ENCODE results near the gene LMCD1. TPM values are rescaled to one million over a fixed set of nuclear protein-coding genes. Genes with fewer than 3 reads are reported as not detected.
A peak's percentile ranks its signal among the peaks of the same experiment; 100 is the strongest.

LMCD1 gene
- total and polyA plus RNA-seq, 2 donors (not counting 1 experiment from before 2014, with no cell fraction given), result 60.1 to 137 TPM

DNA sequence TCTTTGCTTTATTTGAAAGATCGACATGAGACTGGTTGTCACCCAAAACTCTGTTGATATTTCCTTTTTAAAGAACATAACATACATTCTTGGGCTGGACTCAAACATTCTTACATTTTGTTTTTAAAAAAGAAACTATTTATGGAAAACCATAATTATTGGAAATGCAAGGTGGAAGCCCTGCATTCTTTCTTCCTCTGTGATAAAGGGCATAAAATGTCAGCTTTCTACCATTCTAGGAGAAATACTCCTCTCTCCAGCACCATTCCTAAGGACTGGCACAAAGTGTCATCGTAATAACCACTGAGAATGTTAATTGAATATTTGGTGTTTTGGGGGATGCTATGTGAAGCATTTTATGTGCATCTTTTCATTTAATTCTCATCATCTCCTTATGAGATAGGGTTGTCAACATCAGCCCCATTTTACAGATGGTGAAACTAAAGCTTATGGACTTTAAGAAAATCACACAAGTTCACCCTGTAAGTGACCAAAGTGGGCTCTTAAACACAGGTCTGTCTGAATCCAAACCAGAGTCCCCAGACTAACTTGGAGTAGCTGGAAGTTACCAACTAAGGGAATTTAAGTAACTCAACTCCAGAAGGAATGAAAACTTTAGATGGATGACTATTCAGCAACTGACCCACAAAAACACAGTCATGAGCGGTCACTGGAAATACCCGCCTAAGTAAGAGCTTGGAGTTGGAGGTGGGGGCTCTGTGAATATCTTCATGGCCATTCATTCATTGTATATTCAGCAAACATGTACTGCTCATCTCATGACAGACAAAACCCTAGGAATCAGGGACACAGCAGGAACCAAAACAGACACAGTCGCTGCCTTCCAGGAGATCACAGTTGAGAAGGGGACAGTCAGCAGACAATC lies 45.9 kb upstream of the LMCD1 start:
- H3K4me2 ChIP-seq (ENCODE audit: extremely low read depth, insufficient read depth, low read length), result no peak overlapping the region

DNA sequence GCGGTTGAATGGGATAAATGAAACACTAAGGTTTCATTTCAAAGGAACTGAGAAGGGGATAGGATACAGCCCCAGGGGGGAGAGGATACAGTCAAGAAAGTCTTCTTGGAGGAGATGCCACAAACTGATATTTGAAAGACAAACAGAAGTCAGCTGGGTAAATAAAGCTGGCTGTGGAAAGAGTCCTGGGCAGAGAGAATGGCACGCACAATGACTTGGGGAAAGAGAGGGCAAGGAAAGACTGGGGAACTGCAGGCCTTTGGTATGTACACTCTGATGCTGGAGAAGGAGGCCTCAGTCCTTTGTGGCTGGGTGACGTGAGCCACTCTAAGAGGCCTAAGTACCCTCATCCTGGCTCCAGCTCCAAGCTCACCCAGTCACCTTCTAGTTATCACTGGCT lies 45.2 kb upstream of the LMCD1 start:
- Histone ChIP-seq H3K27me3 (ENCODE audit: control insufficient read depth, insufficient read depth, low read length) (no peaks in the 10 kb centered on the region), H3K27ac (ENCODE audit: insufficient read depth, low read length) (peak overlapping the region; percentile 89), H2AFZ (ENCODE audit: low read length) (no peak overlapping the region), H4K20me1 (ENCODE audit: control insufficient read depth, extremely low read depth, insufficient read depth, low read length) (no peaks in the 10 kb centered on the region), H3K9me3 (ENCODE audit: control insufficient read depth, insufficient read depth, low read depth, low read length) (no peaks in the 10 kb centered on the region), H3K79me2 (ENCODE audit: control insufficient read depth, insufficient read depth, low read length) (no peaks in the 10 kb centered on the region), H3K9ac (ENCODE audit: insufficient read depth, low read length) (no peak overlapping the region), H3K4me3 (replicated peaks in 1 of 4; ENCODE audit: control extremely low read depth in 1 of 4, insufficient read depth in 1 of 4, low read depth in 3 of 4, low read length in 4 of 4) (no peak overlapping the region), H3K4me1 (ENCODE audit: control insufficient read depth, extremely low read depth, insufficient read depth, low read length) (peaks cover 25% of the 10 kb centered on the region), H3K36me3 (ENCODE audit: control insufficient read depth, insufficient read depth, low read length) (no peaks in the 10 kb centered on the region), H3K4me2 (ENCODE audit: extremely low read depth, insufficient read depth, low read length) (no peak overlapping the region)
- TF ChIP-seq, protein P1, sequence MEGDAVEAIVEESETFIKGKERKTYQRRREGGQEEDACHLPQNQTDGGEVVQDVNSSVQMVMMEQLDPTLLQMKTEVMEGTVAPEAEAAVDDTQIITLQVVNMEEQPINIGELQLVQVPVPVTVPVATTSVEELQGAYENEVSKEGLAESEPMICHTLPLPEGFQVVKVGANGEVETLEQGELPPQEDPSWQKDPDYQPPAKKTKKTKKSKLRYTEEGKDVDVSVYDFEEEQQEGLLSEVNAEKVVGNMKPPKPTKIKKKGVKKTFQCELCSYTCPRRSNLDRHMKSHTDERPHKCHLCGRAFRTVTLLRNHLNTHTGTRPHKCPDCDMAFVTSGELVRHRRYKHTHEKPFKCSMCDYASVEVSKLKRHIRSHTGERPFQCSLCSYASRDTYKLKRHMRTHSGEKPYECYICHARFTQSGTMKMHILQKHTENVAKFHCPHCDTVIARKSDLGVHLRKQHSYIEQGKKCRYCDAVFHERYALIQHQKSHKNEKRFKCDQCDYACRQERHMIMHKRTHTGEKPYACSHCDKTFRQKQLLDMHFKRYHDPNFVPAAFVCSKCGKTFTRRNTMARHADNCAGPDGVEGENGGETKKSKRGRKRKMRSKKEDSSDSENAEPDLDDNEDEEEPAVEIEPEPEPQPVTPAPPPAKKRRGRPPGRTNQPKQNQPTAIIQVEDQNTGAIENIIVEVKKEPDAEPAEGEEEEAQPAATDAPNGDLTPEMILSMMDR (conservative IDR thresholded peaks at IDR 0.05 in 1 of 2, IDR thresholded peaks at IDR 0.05 in 1 of 2; ENCODE audit: low read depth in 1 of 2, low read length in 2 of 2), result no peak
- TF ChIP-seq EZH2 (IDR thresholded peaks at IDR 0.05; ENCODE audit: low read length, missing control alignments), result no peak
- DNase-seq (ENCODE audit: low read depth in 2 of 2), result no peak

More for the DNA sequence above, 45.9 kb upstream of the LMCD1 start:
- peak in 1 of 2 donors; percentile 62 for DNase-seq (ENCODE audit: low read depth in 2 of 2)
- Histone ChIP-seq H3K4me1 (ENCODE audit: control insufficient read depth, extremely low read depth, insufficient read depth, low read length) (peaks cover 30% of the 10 kb centered on the region), H3K9ac (ENCODE audit: insufficient read depth, low read length) (no peak overlapping the region), H3K36me3 (ENCODE audit: control insufficient read depth, insufficient read depth, low read length) (no peaks in the 10 kb centered on the region), H3K4me3 (replicated peaks in 1 of 4; ENCODE audit: control extremely low read depth in 1 of 4, insufficient read depth in 1 of 4, low read depth in 3 of 4, low read length in 4 of 4) (no peak overlapping the region), H2AFZ (ENCODE audit: low read length) (no peak overlapping the region), H3K9me3 (ENCODE audit: control insufficient read depth, insufficient read depth, low read depth, low read length) (no peaks in the 10 kb centered on the region), H3K27me3 (ENCODE audit: control insufficient read depth, insufficient read depth, low read length) (no peaks in the 10 kb centered on the region), H3K79me2 (ENCODE audit: control insufficient read depth, insufficient read depth, low read length) (no peaks in the 10 kb centered on the region), H3K27ac (ENCODE audit: insufficient read depth, low read length) (no peak overlapping the region), H4K20me1 (ENCODE audit: control insufficient read depth, extremely low read depth, insufficient read depth, low read length) (no peaks in the 10 kb centered on the region)
- no peak for TF ChIP-seq EZH2 (IDR thresholded peaks at IDR 0.05; ENCODE audit: low read length, missing control alignments)
- TF ChIP-seq, protein P1 (conservative IDR thresholded peaks at IDR 0.05 in 1 of 2, IDR thresholded peaks at IDR 0.05 in 1 of 2; ENCODE audit: low read depth in 1 of 2, low read length in 2 of 2), result no peak

DNA sequence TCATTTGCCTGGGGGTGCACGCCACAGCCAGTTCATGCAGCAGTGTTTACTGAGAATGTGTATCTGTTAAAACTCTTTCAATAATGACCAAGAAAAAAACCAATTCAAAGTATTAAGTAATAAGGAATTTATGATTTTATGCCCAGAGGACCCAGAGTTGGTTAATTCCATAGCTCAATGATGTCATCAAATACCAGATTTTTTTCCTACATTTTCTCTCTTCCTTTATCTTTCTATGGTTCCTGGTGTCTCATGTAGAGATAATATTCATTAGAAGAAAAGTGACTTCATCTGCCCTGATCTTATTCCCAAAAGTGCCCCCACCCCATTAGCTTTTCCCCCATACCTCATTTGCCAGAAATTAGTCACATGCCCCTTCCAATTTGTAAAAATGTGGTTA lies 44.6 kb upstream of the LMCD1 start:
- H3K9ac ChIP-seq (ENCODE audit: insufficient read depth, low read length), result no peak overlapping the region
- peak; percentile 24 to 68 for DNase-seq (ENCODE audit: low read depth in 2 of 2)
- H3K4me3 ChIP-seq (replicated peaks in 1 of 4; ENCODE audit: control extremely low read depth in 1 of 4, insufficient read depth in 1 of 4, low read depth in 3 of 4, low read length in 4 of 4), result no peak overlapping the region
- no peak overlapping the region for H2AFZ ChIP-seq (ENCODE audit: low read length)
- no peaks in the 10 kb centered on the region for H3K9me3 ChIP-seq (ENCODE audit: control insufficient read depth, insufficient read depth, low read depth, low read length)
- no peaks in the 10 kb centered on the region for H3K36me3 ChIP-seq (ENCODE audit: control insufficient read depth, insufficient read depth, low read length)
- peak overlapping the region; percentile 89 for H3K27ac ChIP-seq (ENCODE audit: insufficient read depth, low read length)
- TF ChIP-seq, protein P1 (conservative IDR thresholded peaks at IDR 0.05 in 1 of 2, IDR thresholded peaks at IDR 0.05 in 1 of 2; ENCODE audit: low read depth in 1 of 2, low read length in 2 of 2), result no peak
- TF ChIP-seq EZH2 (IDR thresholded peaks at IDR 0.05; ENCODE audit: low read length, missing control alignments), result no peak
- H3K4me2 ChIP-seq (ENCODE audit: extremely low read depth, insufficient read depth, low read length), result no peak overlapping the region
- no peaks in the 10 kb centered on the region for H3K27me3 ChIP-seq (ENCODE audit: control insufficient read depth, insufficient read depth, low read length)
- peaks cover 28% of the 10 kb centered on the region for H3K4me1 ChIP-seq (ENCODE audit: control insufficient read depth, extremely low read depth, insufficient read depth, low read length)
- no peaks in the 10 kb centered on the region for H4K20me1 ChIP-seq (ENCODE audit: control insufficient read depth, extremely low read depth, insufficient read depth, low read length)
- no peaks in the 10 kb centered on the region for H3K79me2 ChIP-seq (ENCODE audit: control insufficient read depth, insufficient read depth, low read length)
